Fibroblast of pulmonary artery (primary cell): ENCODE results near the gene ACTR8.

Experiments
- DNase-seq: peaks from one replicate; pipeline ENCODE4 v3.0.0-alpha.2; 2010; ENCODE audit warnings: low read depth
- H3K4me3 ChIP-seq: replicated peaks from 2 replicates; pipeline ENCODE4 v1.5.1; 2011; ENCODE audit warnings: low read depth, mild to moderate bottlenecking, control low read depth, low read length, moderate library complexity
- CTCF ChIP-seq: IDR thresholded peaks from 2 replicates; pipeline ENCODE4 v1.5.1; 2011; ENCODE audit warnings: mild to moderate bottlenecking, control low read depth, low read length, inconsistent platforms; ENCODE audit errors: missing control alignments

The ACTR8 gene

GRCh38 chr3:53826048-53826447 is 55.9 kb downstream of the ACTR8 start:
- TF ChIP-seq CTCF, result no peak
- DNase-seq, result no peak
- no peak overlapping the region for H3K4me3 ChIP-seq

DNA sequence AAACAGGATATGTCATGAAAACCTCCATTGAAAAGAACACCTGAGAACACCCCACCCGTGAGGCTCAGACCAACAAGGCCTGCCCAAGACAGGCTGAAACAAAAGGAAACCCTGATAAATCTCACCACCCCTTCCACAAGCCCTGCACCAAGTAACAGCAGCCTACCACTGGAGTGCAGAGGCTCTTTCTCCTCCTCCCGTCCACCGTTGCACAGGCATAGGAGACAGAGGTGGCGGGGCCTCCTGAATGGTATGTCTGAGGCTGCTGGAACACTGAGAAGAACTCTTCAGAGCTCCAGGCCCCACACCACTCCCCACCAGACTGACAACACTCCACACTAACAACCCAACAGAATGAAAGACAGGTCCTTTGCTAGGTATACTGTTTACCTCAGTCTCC is 57.2 kb downstream of the ACTR8 start:
- no peak overlapping the region for H3K4me3 ChIP-seq
- TF ChIP-seq CTCF, result no peak
- no peak for DNase-seq

DNA sequence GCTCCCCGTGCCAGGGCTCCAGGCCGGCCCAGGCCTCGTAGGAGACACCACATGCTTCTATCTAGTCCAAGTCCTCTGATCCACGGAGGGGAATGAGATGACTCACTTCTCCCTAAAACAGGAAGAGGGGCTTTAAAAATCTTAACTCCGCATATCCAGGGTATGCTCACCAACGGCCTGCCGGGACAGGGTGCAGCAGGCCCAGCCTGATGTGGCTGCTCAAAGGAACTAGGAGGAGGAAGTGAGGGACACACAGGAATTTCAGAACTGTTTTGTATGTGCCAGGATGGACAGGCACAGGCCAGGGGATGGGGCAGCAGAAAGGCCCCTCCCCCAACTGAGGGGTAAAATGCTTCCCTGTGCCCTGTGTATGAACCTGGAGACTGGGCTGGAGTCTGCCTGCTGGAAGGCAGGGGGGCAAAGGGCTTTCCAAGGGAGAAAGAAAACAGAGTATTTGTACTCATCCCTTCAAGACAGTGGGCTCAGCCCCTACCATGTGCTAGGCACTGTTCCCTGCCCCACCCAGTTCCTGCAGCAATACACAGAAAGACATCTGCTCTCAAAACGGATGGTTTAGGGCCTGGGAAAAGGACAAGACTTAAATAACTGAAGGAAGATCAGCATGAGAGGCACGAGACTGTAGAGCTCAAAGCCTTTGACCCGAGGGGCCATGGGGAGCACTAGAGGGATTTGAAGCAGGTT is 57.8 kb downstream of the ACTR8 start:
- H3K4me3 ChIP-seq, result no peak overlapping the region
- TF ChIP-seq CTCF, result no peak
- DNase-seq, result no peak

DNA sequence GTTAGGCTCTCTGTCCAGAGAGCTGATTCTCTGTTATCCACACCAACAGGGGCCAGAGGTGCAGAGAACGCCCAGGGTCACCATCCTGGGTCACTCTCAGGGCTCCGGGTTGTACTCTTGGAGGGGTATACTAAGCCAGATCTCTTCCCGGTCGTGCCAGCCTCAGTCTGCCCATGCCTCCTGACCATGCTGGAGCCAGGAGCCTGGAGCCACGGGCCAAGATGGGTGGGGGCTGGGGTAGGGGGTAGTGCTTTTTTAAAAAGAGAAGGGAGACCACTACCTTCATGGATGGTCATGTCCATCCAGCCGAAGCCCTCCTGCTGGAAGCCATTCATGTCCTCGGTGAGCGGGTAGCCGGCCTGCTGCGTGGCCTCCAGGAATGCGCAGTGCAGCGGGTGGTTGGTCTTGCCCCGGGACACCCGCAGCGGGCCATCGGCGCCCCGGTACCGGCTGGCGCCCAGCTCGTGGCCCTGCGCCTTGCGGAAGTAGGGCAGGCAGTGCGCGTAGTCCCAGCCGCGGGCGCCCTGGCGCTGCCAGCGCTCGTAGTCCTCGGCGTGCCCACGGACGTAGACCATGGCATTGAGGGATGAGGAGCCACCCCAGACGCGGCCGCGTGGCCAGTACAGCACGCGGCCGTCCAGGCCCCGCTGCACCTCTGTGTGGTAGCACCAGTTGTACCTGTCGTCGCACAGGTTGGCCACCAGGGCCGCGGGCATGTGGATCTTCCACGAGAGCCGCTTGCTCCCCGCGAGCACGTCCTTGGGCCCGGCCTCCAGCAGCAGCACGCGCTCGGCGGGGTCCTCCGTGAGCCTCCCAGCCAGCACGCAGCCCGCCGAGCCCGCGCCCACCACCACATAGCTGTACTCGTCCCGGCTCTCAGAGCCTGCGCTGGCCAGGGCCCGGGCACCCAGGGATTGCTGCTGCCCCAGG is 58.7 kb downstream of the ACTR8 start:
- TF ChIP-seq CTCF, result no peak
- no peak for DNase-seq
- H3K4me3 ChIP-seq, result no peak overlapping the region

- no peak overlapping the region for H3K4me3 ChIP-seq
- TF ChIP-seq CTCF, result no peak
- DNase-seq, result no peak
Observed at GRCh38 chr3:53822331-53822741, 59.6 kb downstream of the ACTR8 start.

GRCh38 chr3:53821631-53822121 is 60.3 kb downstream of the ACTR8 start:
- no peak for TF ChIP-seq CTCF
- DNase-seq, result no peak
- no peak overlapping the region for H3K4me3 ChIP-seq
